HEK293 (cell line): ENCODE measurements around the gene SLC43A3.

Experiments used
- CTCF ChIA-PET: fragments of 350-600 bp; formaldehyde crosslinking; extraction: SDS; loops from one replicate; lab custom pipeline; 2021; ENCODE audit warnings: antibody characterized with exemption; lab: Yijun Ruan, JAX
- POLR2A ChIA-PET: fragments of 300-600 bp; formaldehyde crosslinking; extraction: SDS; loops from one replicate; lab custom pipeline; 2020; ENCODE audit warnings: antibody characterized with exemption, inconsistent platforms; lab: Yijun Ruan, JAX
- H3K27ac ChIP-seq: fragments of 200-500 bp; sonication (Bioruptor generic); 2 replicates; pipeline ENCODE4 v1.5.1; 2014; ENCODE audit warnings: low read depth, low read length, control low read depth, inconsistent platforms; ENCODE audit errors: extremely low read depth
- H3K36me3 ChIP-seq, 2 experiments: fragments of 200-500 bp in 1 of 2; sonication (Bioruptor generic) in 1 of 2; 1 replicate in 1 of 2; 2 replicates in 1 of 2; pipeline ENCODE4 v1.5.1; 2014 to 2017; ENCODE audit warnings: inconsistent platforms in 2 of 2, low read length in 2 of 2; ENCODE audit not compliant: control insufficient read depth in 2 of 2, insufficient read depth in 1 of 2
- H3K4me1 ChIP-seq: fragments of 200-500 bp; sonication (Bioruptor generic); 2 replicates; pipeline ENCODE4 v1.5.1; 2014; ENCODE audit warnings: mild to moderate bottlenecking, low read length, inconsistent platforms; ENCODE audit not compliant: control insufficient read depth, insufficient read depth
- H3K4me3 ChIP-seq: 2 replicates; pipeline ENCODE4 v1.5.1; 2011; ENCODE audit warnings: low read depth, mild to moderate bottlenecking, control low read depth, low read length, moderate library complexity
- H3K9me3 ChIP-seq: fragments of 200-500 bp; sonication (Bioruptor generic); 2 replicates; pipeline ENCODE4 v1.5.1; 2014; ENCODE audit warnings: low read depth, low read length, inconsistent platforms; ENCODE audit not compliant: control insufficient read depth, insufficient read depth
- EGR2 ChIP-seq: fragments of 450-650 bp; formaldehyde crosslinking; IDR thresholded peaks from 2 replicates; pipeline ENCODE4 v1.5.1; 2016; ENCODE audit warnings: low read depth, missing biosample characterization, missing genetic modification characterization
- FEZF1 ChIP-seq: fragments of 450-650 bp; formaldehyde crosslinking; IDR thresholded peaks from 2 replicates; pipeline ENCODE4 v1.5.1; 2016; ENCODE audit warnings: missing biosample characterization, missing genetic modification characterization
- IKZF3 ChIP-seq: fragments of 450-650 bp; IDR thresholded peaks from 2 replicates; pipeline ENCODE4 v1.5.0; 2018; ENCODE audit warnings: missing biosample characterization, mild to moderate bottlenecking, missing genetic modification characterization, moderate library complexity
- KLF8 ChIP-seq: fragments of 450-650 bp; formaldehyde crosslinking; IDR thresholded peaks from 2 replicates; pipeline ENCODE4 v1.5.1; 2016; ENCODE audit warnings: missing biosample characterization, missing genetic modification characterization
- KLF9 ChIP-seq: fragments of 450-650 bp; formaldehyde crosslinking; IDR thresholded peaks from 2 replicates; pipeline ENCODE4 v1.5.1; 2016; ENCODE audit warnings: missing biosample characterization, missing genetic modification characterization, low read depth
- ZBTB11 ChIP-seq: fragments of 450-650 bp; formaldehyde crosslinking; conservative IDR thresholded peaks from 2 replicates; pipeline ENCODE4 v1.5.1; 2016; ENCODE audit warnings: low read depth, missing biosample characterization, missing genetic modification characterization
- ZBTB17 ChIP-seq: fragments of 450-650 bp; formaldehyde crosslinking; IDR thresholded peaks from 2 replicates; pipeline ENCODE4 v1.5.1; 2016; ENCODE audit warnings: missing biosample characterization, missing genetic modification characterization
- ZBTB44 ChIP-seq: fragments of 450-650 bp; IDR thresholded peaks from 2 replicates; pipeline ENCODE4 v1.5.1; 2018; ENCODE audit warnings: missing biosample characterization, mild to moderate bottlenecking, missing genetic modification characterization
- ZNF280C ChIP-seq: fragments of 450-650 bp; formaldehyde crosslinking; IDR thresholded peaks from 2 replicates; pipeline ENCODE4 v1.5.1; 2016; ENCODE audit warnings: missing biosample characterization, missing genetic modification characterization
- ZNF292 ChIP-seq: fragments of 450-650 bp; formaldehyde crosslinking; IDR thresholded peaks from 2 replicates; pipeline ENCODE4 v1.5.1; 2016; ENCODE audit warnings: low read depth, missing biosample characterization, missing genetic modification characterization, borderline replicate concordance
- ZNF398 ChIP-seq: fragments of 450-650 bp; formaldehyde crosslinking; IDR thresholded peaks from 2 replicates; pipeline ENCODE4 v1.5.1; 2017; ENCODE audit warnings: missing biosample characterization, missing genetic modification characterization
- ZNF48 ChIP-seq: fragments of 450-650 bp; formaldehyde crosslinking; IDR thresholded peaks from 2 replicates; pipeline ENCODE4 v1.5.1; 2016; ENCODE audit warnings: missing biosample characterization, missing genetic modification characterization
- ZNF560 ChIP-seq: fragments of 450-650 bp; formaldehyde crosslinking; IDR thresholded peaks from 2 replicates; pipeline ENCODE4 v1.5.1; 2017; ENCODE audit warnings: missing biosample characterization, missing genetic modification characterization, borderline replicate concordance
- ZNF629 ChIP-seq: fragments of 450-650 bp; formaldehyde crosslinking; IDR thresholded peaks from 2 replicates; pipeline ENCODE4 v1.5.1; 2017; ENCODE audit warnings: missing biosample characterization, missing genetic modification characterization
- ZNF654 ChIP-seq: fragments of 450-650 bp; formaldehyde crosslinking; IDR thresholded peaks from 2 replicates; pipeline ENCODE4 v1.5.1; 2016; ENCODE audit warnings: low read depth, missing biosample characterization, missing genetic modification characterization
- ZNF747 ChIP-seq: fragments of 450-650 bp; formaldehyde crosslinking; IDR thresholded peaks from 2 replicates; pipeline ENCODE4 v1.5.1; 2016; ENCODE audit warnings: missing biosample characterization, missing genetic modification characterization
- ZNF776 ChIP-seq: fragments of 450-650 bp; formaldehyde crosslinking; IDR thresholded peaks from 2 replicates; pipeline ENCODE4 v1.5.0; 2017; ENCODE audit warnings: missing biosample characterization, missing genetic modification characterization, borderline replicate concordance
- ZSCAN30 ChIP-seq: fragments of 450-650 bp; IDR thresholded peaks from 2 replicates; pipeline ENCODE4 v1.5.1; 2018; ENCODE audit warnings: missing biosample characterization, mild to moderate bottlenecking, missing genetic modification characterization, moderate library complexity

The SLC43A3 gene

GRCh38 chr11:57424792-57425564 is 1.9 kb downstream of the SLC43A3 start (continued):
- TF ChIP-seq KLF9 (tag by site-specific recombination) (no peak), ZBTB44 (tag by site-specific recombination) (no peak), ZNF398 (tag by site-specific recombination) (peak; percentile 81), ZNF48 (tag by site-specific recombination) (no peak)

- CTCF ChIA-PET, result interaction anchor here (0.6 to 1.9 kb wide), 7 partner anchors 10 to 377 kb away, joined by 3 to 6 read pairs (median 3); no protein-coding TSS in a partner anchor
These were observed 2.7 kb downstream of the SLC43A3 start for GRCh38 chr11:57424137-57424791.

More at GRCh38 chr11:57424137-57424791, 2.7 kb downstream of the SLC43A3 start:
- no peaks in the 10 kb centered on the region for H3K9me3 ChIP-seq
- H3K4me1 ChIP-seq, result no peaks in the 10 kb centered on the region
- no peak overlapping the region for H3K4me3 ChIP-seq
- POLR2A ChIA-PET, result interaction anchor here (0.7 kb wide), 1 partner anchor 95 kb away, joined by 3 read pairs; no protein-coding TSS in a partner anchor
- H3K36me3 ChIP-seq, result no peaks in the 10 kb centered on the region
- H3K27ac ChIP-seq, result no peak overlapping the region
- no peak for TF ChIP-seq ZBTB11 (tag by site-specific recombination)
- no peak for TF ChIP-seq ZNF292
- TF ChIP-seq EGR2 (tag by site-specific recombination), result no peak
- no peak for TF ChIP-seq ZNF280C (tag by site-specific recombination)
- no peak for TF ChIP-seq IKZF3 (tag by site-specific recombination)
- TF ChIP-seq ZNF747 (tag by site-specific recombination), result no peak
- no peak for TF ChIP-seq ZSCAN30
- TF ChIP-seq ZNF560, result no peak
- TF ChIP-seq KLF8 (tag by site-specific recombination), result no peak
- no peak for TF ChIP-seq FEZF1 (tag by site-specific recombination)
- TF ChIP-seq ZNF654 (tag by site-specific recombination), result no peak
- no peak for TF ChIP-seq ZNF776 (tag by site-specific recombination)
- no peak for TF ChIP-seq ZNF629 (tag by site-specific recombination)
- no peak for TF ChIP-seq ZBTB17 (tag by site-specific recombination)
